Prostate gland (tissue), 2 donors: ENCODE measurements around the gene DCC.

Experiments used
- CTCF ChIP-seq, 4 experiments: fragments of 200-600 bp in 2 of 4; fragments of 450-650 bp in 2 of 4; sonication (generic) in 2 of 4; IDR thresholded peaks; 1 replicate in 3 of 4; 2 replicates in 1 of 4; pipeline ENCODE4 v1.5.1; 2016 to 2019; ENCODE audit warnings: antibody characterized with exemption in 4 of 4, mild to moderate bottlenecking in 2 of 4, moderate library complexity in 2 of 4
- POLR2AphosphoS5 ChIP-seq: sonication (generic); formaldehyde crosslinking; IDR thresholded peaks from one replicate; pipeline ENCODE4 v1.6.1; 2017; ENCODE audit warnings: antibody characterized with exemption

GRCh38 chr18:53566626-53567025 is 1226.6 kb downstream of the DCC start:
- TF ChIP-seq CTCF (IDR thresholded peaks at IDR 0.05) (no peak), POLR2AphosphoS5 (no peak)
